Type B pancreatic cell (in vitro differentiated cells): ENCODE results near the gene DST. TPM values are rescaled to one million over a fixed set of nuclear protein-coding genes. Genes with fewer than 3 reads are reported as not detected.

Source experiments
- DNase-seq: peaks from one replicate; pipeline ENCODE4 v3.0.0; 2021; ENCODE audit warnings: mixed read lengths; ENCODE audit not compliant: unreplicated experiment; ENCODE audit errors: extremely low spot score
- H3K27ac Mint-ChIP-seq: 2 replicates; pipeline ENCODE4 v1.8.0; 2021; ENCODE audit warnings: mild to moderate bottlenecking, mixed read lengths
- H3K27me3 Mint-ChIP-seq: 2 replicates; pipeline ENCODE4 v1.8.0; 2021; ENCODE audit warnings: mixed read lengths
- H3K36me3 Mint-ChIP-seq: 2 replicates; pipeline ENCODE4 v1.8.0; 2021; ENCODE audit warnings: mixed read lengths
- H3K4me1 Mint-ChIP-seq: one replicate; pipeline ENCODE4 v1.8.0; 2021; ENCODE audit warnings: mixed read lengths; ENCODE audit not compliant: unreplicated experiment
- H3K4me3 Mint-ChIP-seq: 2 replicates; pipeline ENCODE4 v1.8.0; 2021; ENCODE audit warnings: mild to moderate bottlenecking, mixed read lengths
- H3K9me3 Mint-ChIP-seq: 2 replicates; pipeline ENCODE4 v1.8.0; 2021; ENCODE audit warnings: mixed read lengths
- total RNA-seq: library from RNA; stranded (reverse); gene quantifications from 2 replicates; pipeline ENCODE4 v1.2.1, GENCODE V29; 2021; ENCODE audit warnings: low replicate concordance
- TF ChIP-seq, protein P1 (sequence below): fragments of 200-600 bp; sonication (generic); conservative IDR thresholded peaks from 2 replicates; pipeline ENCODE4 v1.5.0; 2021; ENCODE audit warnings: antibody characterized with exemption, mild to moderate bottlenecking

DST gene
- total RNA-seq, 1 donor from 2014 or later = 116 TPM

DNA sequence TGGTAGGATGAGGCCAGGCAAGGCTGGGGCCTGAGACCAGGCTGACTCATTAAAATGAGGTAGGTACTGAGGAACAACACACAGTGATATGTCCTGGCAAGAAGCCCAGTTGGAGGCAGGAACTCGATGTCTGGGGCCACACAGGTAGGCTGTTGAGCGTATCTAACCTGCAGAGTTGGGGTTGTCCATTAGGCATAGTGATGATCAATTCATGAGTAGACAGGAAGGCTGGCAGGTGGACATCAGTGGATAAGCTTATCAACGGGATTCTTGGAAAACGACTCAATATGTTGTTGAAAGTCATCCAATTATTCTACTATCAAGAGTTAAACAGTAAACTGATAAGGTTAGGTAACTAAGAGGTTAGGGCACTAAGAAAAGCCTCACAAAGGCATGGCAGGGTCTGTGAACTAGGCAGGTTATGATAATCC, 202.1 kb downstream of the DST start:
- Mint-ChIP-seq H3K9me3 (no peaks in the 10 kb centered on the region), H3K27me3 (no peaks in the 10 kb centered on the region), H3K36me3 (peaks cover 4% of the 10 kb centered on the region), H3K4me3 (no peak overlapping the region), H3K4me1 (no peaks in the 10 kb centered on the region), H3K27ac (no peak overlapping the region)
- no peak for DNase-seq
- TF ChIP-seq, protein P1, sequence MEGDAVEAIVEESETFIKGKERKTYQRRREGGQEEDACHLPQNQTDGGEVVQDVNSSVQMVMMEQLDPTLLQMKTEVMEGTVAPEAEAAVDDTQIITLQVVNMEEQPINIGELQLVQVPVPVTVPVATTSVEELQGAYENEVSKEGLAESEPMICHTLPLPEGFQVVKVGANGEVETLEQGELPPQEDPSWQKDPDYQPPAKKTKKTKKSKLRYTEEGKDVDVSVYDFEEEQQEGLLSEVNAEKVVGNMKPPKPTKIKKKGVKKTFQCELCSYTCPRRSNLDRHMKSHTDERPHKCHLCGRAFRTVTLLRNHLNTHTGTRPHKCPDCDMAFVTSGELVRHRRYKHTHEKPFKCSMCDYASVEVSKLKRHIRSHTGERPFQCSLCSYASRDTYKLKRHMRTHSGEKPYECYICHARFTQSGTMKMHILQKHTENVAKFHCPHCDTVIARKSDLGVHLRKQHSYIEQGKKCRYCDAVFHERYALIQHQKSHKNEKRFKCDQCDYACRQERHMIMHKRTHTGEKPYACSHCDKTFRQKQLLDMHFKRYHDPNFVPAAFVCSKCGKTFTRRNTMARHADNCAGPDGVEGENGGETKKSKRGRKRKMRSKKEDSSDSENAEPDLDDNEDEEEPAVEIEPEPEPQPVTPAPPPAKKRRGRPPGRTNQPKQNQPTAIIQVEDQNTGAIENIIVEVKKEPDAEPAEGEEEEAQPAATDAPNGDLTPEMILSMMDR = no peak

- TF ChIP-seq, protein P1 = no peak
- H3K27ac Mint-ChIP-seq = no peak overlapping the region
- no peaks in the 10 kb centered on the region for H3K4me1 Mint-ChIP-seq
- no peaks in the 10 kb centered on the region for H3K9me3 Mint-ChIP-seq
- H3K27me3 Mint-ChIP-seq = no peaks in the 10 kb centered on the region
- H3K36me3 Mint-ChIP-seq = no peaks in the 10 kb centered on the region
- H3K4me3 Mint-ChIP-seq = no peak overlapping the region
- DNase-seq = no peak
Observed at GRCh38 chr6:56437171-56437900, 205.4 kb downstream of the DST start.

DNA sequence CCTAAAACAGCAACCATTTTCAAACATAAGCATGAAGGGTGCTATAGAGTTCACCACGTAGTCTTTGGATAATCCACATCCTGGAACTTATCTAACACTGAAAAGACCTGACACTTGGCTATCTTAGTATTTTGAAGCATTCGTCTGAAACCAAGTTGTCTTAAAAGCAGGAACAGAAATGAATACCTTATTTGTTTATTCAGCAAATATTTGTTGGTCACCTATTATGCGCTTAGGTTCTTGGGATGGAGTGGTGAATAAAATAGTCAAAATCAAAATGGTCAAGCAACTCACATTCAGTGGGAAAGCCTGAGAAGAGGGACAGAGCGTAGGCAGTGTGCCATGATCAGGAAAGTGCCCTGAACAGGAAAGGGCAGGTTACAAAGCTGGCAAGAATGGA, 206.9 kb downstream of the DST start:
- Mint-ChIP-seq H3K27ac (no peak overlapping the region), H3K27me3 (no peaks in the 10 kb centered on the region), H3K4me3 (no peak overlapping the region), H3K9me3 (no peaks in the 10 kb centered on the region), H3K4me1 (no peaks in the 10 kb centered on the region), H3K36me3 (no peaks in the 10 kb centered on the region)
- no peak for DNase-seq
- TF ChIP-seq, protein P1 = no peak

- H3K9me3 Mint-ChIP-seq = no peaks in the 10 kb centered on the region
- H3K36me3 Mint-ChIP-seq = no peaks in the 10 kb centered on the region
- no peak for DNase-seq
Observed at GRCh38 chr6:56435326-56435725, 207.4 kb downstream of the DST start.

GRCh38 chr6:56434606-56435005, 208.1 kb downstream of the DST start:
- no peaks in the 10 kb centered on the region for H3K27me3 Mint-ChIP-seq
- no peaks in the 10 kb centered on the region for H3K4me1 Mint-ChIP-seq
- TF ChIP-seq, protein P1 = no peak
- H3K36me3 Mint-ChIP-seq = no peaks in the 10 kb centered on the region
- no peak overlapping the region for H3K27ac Mint-ChIP-seq
- no peak for DNase-seq
- no peaks in the 10 kb centered on the region for H3K9me3 Mint-ChIP-seq
- no peak overlapping the region for H3K4me3 Mint-ChIP-seq

More at GRCh38 chr6:56435326-56435725, 207.4 kb downstream of the DST start:
- Mint-ChIP-seq H3K27ac (no peak overlapping the region), H3K4me3 (no peak overlapping the region), H3K4me1 (no peaks in the 10 kb centered on the region), H3K27me3 (no peaks in the 10 kb centered on the region)
- TF ChIP-seq, protein P1 = no peak
